Hematopoietic multipotent progenitor cell treated with erythropoietin and hydrocortisone succinate and interleukin-3 and kit ligand, for 17 days (in vitro differentiated cells): ENCODE measurements around the gene SCAMP3.
A peak's percentile ranks its signal among the peaks of the same experiment; 100 is the strongest.
"Not testable (repeated sequence)": the region's sequence is repeated elsewhere in the genome, so short reads cannot be mapped to it uniquely, and the experiment has no call there.

ENCODE experiments used
- DNase-seq: peaks from one replicate; pipeline ENCODE4 v3.0.0-alpha.2; 2015; ENCODE audit warnings: low spot score

SCAMP3 gene

GRCh38 chr1:155227261-155228095, 34.7 kb downstream of the SCAMP3 start:
- DNase-seq: peak; percentile 95

GRCh38 chr1:155226910-155227260, 35.3 kb downstream of the SCAMP3 start:
- DNase-seq: no peak

- DNase-seq: peak; percentile 76
Observed at GRCh38 chr1:155226188-155226909, 35.8 kb downstream of the SCAMP3 start.

GRCh38 chr1:155225404-155225759, 36.8 kb downstream of the SCAMP3 start:
- not testable (repeated sequence) for DNase-seq

- DNase-seq: no peak
Observed at GRCh38 chr1:155223047-155223446, 39.1 kb downstream of the SCAMP3 start.

- DNase-seq: not testable (repeated sequence)
Observed at GRCh38 chr1:155220211-155220965, 41.8 kb downstream of the SCAMP3 start.

- DNase-seq: no peak
Observed at GRCh38 chr1:155219592-155220031, 42.5 kb downstream of the SCAMP3 start.

GRCh38 chr1:155218854-155219591, 43.1 kb downstream of the SCAMP3 start:
- DNase-seq: peak; percentile 31

- DNase-seq: not testable (repeated sequence)
Observed at GRCh38 chr1:155214702-155215101, 47.5 kb downstream of the SCAMP3 start.

- not testable (repeated sequence) for DNase-seq
Observed at GRCh38 chr1:155212051-155212440, 50.1 kb downstream of the SCAMP3 start.

- not testable (repeated sequence) for DNase-seq
Observed at GRCh38 chr1:155211381-155212050, 50.6 kb downstream of the SCAMP3 start.

- DNase-seq: no peak
Observed at GRCh38 chr1:155210314-155211104, 51.7 kb downstream of the SCAMP3 start.

GRCh38 chr1:155209312-155209721, 52.8 kb downstream of the SCAMP3 start:
- peak; percentile 23 for DNase-seq

- DNase-seq: peak; percentile 86
Observed at GRCh38 chr1:155208541-155209311, 53.4 kb downstream of the SCAMP3 start, which contains the start of gene MTX1. Gene MTX1, plus strand, starts transcription at chr1:155208695. Its CDS starts 110 bp downstream, at chr1:155208805.

GRCh38 chr1:155207806-155208540, 54.2 kb downstream of the SCAMP3 start, which contains the start of gene THBS3:
Gene THBS3, minus strand, starts transcription at chr1:155207897. Its CDS starts 21 bp downstream, at chr1:155207876.
- no peak for DNase-seq

- DNase-seq: peak; percentile 92
Observed at GRCh38 chr1:155206891-155207805, 55.0 kb downstream of the SCAMP3 start.
